Measurements from ENCODE around the gene ACACA.

Gene ACACA

DNA sequence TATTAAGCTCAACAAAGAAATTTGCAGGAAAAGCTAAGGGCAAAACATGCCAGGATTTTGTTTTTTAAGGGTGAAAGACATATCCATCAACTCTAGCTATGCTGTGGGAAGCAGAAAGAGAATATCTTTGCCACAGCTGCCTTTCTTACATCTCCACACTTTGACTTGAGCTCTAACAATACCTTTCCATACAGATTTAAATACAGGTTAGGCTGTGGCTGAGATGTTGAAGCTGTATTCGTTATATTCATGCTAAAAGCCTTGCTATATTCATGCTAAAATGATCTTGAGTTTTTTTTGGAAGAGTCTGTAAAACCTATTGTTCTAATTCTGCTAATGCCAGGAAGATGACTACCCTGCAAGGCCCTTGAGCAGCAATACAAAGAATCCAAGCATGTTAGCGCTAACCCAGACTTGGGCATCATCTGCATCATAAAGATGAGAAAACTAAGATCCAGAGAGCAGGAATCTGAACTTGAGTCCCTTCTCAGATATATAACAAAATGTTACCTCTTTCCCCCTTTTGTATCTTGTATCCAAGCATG lies 235.7 kb downstream of the ACACA start:
- no peaks in the 10 kb centered on the region for H3K79me2 ChIP-seq
- no peak overlapping the region for H2AFZ ChIP-seq
- H3K9ac ChIP-seq = no peak overlapping the region
- H3K4me3 ChIP-seq (ENCODE audit: low read depth, low read length) = no peak overlapping the region
- peaks cover 7% of the 10 kb centered on the region for H3K4me1 ChIP-seq
- TF ChIP-seq, protein P1, sequence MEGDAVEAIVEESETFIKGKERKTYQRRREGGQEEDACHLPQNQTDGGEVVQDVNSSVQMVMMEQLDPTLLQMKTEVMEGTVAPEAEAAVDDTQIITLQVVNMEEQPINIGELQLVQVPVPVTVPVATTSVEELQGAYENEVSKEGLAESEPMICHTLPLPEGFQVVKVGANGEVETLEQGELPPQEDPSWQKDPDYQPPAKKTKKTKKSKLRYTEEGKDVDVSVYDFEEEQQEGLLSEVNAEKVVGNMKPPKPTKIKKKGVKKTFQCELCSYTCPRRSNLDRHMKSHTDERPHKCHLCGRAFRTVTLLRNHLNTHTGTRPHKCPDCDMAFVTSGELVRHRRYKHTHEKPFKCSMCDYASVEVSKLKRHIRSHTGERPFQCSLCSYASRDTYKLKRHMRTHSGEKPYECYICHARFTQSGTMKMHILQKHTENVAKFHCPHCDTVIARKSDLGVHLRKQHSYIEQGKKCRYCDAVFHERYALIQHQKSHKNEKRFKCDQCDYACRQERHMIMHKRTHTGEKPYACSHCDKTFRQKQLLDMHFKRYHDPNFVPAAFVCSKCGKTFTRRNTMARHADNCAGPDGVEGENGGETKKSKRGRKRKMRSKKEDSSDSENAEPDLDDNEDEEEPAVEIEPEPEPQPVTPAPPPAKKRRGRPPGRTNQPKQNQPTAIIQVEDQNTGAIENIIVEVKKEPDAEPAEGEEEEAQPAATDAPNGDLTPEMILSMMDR (IDR thresholded peaks at IDR 0.05) = no peak
- no peaks in the 10 kb centered on the region for H3K36me3 ChIP-seq (ENCODE audit: control insufficient read depth, insufficient read depth, low read length)
- no peak overlapping the region for H3K27ac ChIP-seq
- H3K9me3 ChIP-seq (ENCODE audit: control insufficient read depth, low read length) = no peaks in the 10 kb centered on the region
- no peaks in the 10 kb centered on the region for H3K27me3 ChIP-seq (ENCODE audit: control insufficient read depth, insufficient read depth, low read length)
- no peak overlapping the region for H3K4me2 ChIP-seq (ENCODE audit: low read length)

DNA sequence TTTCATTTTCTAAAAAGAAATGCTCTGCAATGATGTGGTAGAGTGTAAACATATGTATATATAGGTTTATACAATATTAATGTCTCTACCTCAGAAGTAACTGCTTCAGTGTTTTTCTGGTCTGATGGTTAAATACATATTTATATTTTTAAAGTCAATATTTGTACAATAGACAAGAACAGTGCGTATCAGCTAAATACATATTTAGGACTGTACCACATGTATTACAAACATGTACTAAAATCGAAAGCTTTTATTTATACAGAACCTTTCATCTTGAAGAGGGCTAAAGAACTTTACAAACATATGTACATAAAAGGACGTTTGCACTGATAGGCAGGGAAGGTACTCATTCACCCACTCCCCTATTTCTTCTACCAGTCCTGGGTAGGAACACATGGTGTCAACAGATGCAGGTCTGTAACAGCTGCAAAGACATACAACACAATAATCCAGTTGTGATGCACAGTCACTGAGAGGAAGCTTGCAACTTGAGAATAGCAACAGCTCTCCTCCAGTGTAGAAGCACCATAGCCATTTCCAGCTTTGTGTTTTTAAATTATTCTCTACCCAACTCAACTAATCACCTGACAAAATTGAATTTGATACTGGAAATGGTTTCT lies 237.8 kb downstream of the ACACA start:
- Histone ChIP-seq H3K9ac (no peak overlapping the region), H3K79me2 (no peaks in the 10 kb centered on the region), H3K9me3 (ENCODE audit: control insufficient read depth, low read length) (no peaks in the 10 kb centered on the region), H2AFZ (no peak overlapping the region), H3K36me3 (ENCODE audit: control insufficient read depth, insufficient read depth, low read length) (no peaks in the 10 kb centered on the region), H3K4me2 (ENCODE audit: low read length) (no peak overlapping the region), H3K4me3 (ENCODE audit: low read depth, low read length) (no peak overlapping the region), H3K4me1 (peaks cover 7% of the 10 kb centered on the region), H3K27me3 (ENCODE audit: control insufficient read depth, insufficient read depth, low read length) (no peaks in the 10 kb centered on the region), H3K27ac (no peak overlapping the region)
- TF ChIP-seq, protein P1 (IDR thresholded peaks at IDR 0.05) = no peak

DNA sequence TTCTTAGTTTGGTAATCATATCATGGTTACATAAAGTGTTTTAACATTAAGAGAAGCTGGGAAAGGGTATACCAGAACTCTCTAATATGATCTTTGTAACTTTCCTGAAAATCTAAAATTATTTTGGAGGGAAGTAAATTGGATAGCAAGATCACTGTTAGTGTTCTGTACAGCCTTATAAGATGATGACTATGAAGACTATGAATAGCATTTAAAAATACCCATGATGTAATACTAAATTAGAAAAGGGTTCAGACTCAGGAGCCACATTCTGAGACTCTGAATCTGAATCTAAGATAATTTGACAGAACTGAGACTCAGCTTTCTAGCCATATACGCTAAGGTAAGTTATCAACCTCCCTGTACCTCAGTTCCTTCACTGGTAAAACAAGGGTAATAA lies 238.9 kb downstream of the ACACA start:
- Histone ChIP-seq H3K4me2 (ENCODE audit: low read length) (no peak overlapping the region), H3K4me3 (ENCODE audit: low read depth, low read length) (no peak overlapping the region), H3K9me3 (ENCODE audit: control insufficient read depth, low read length) (no peaks in the 10 kb centered on the region), H3K9ac (no peak overlapping the region), H3K27ac (no peak overlapping the region), H3K79me2 (no peaks in the 10 kb centered on the region), H2AFZ (no peak overlapping the region), H3K27me3 (ENCODE audit: control insufficient read depth, insufficient read depth, low read length) (no peaks in the 10 kb centered on the region), H3K4me1 (peaks cover 7% of the 10 kb centered on the region), H3K36me3 (ENCODE audit: control insufficient read depth, insufficient read depth, low read length) (no peaks in the 10 kb centered on the region)
- TF ChIP-seq, protein P1 (IDR thresholded peaks at IDR 0.05) = no peak

DNA sequence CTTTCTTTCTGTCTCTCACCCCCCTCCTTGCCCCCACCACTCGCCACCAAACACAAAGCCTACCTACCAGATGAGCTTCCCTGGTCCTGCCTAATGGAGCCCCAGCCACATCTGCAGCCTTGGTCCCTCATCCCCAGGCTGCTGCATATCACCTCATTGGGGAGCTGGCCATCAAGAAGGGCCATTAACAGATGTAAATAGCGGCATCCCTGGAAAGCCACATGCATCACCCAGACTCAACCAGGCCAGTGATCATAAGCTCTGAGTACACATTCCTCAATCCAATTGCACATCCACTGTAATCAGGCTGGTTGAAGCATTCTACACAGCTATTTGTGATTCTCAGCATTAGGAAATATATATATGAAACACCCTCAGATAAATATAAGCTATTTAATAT lies 242.6 kb downstream of the ACACA start:
- H3K4me3 ChIP-seq (ENCODE audit: low read depth, low read length) = no peak overlapping the region
- H2AFZ ChIP-seq = no peak overlapping the region
- H3K9ac ChIP-seq = no peak overlapping the region
- TF ChIP-seq, protein P1 (IDR thresholded peaks at IDR 0.05) = no peak
- H3K27me3 ChIP-seq (ENCODE audit: control insufficient read depth, insufficient read depth, low read length) = no peaks in the 10 kb centered on the region
- no peaks in the 10 kb centered on the region for H3K79me2 ChIP-seq
- no peak overlapping the region for H3K27ac ChIP-seq
- H3K4me1 ChIP-seq = peaks cover 2% of the 10 kb centered on the region
- H3K4me2 ChIP-seq (ENCODE audit: low read length) = no peak overlapping the region
- H3K36me3 ChIP-seq (ENCODE audit: control insufficient read depth, insufficient read depth, low read length) = no peaks in the 10 kb centered on the region
- no peaks in the 10 kb centered on the region for H3K9me3 ChIP-seq (ENCODE audit: control insufficient read depth, low read length)

DNA sequence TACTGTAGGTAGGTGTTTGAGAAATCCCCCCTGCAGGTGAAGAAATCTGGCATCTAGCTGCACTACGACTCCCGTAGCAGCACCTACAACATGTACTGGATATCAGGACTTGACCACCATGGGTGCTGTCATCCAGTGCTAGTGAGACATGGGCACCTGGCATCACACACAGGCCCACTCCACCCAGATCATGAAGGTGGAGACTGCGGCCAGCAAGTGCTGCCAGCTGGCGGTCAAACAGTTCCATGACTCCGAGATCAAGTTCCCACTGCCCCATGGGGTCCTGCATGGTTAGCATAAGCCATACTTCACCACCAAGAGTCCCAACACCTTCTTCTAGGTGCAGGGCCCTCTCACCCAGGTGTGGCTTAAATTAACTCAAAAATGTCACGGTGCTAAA lies 243.8 kb downstream of the ACACA start:
- H3K4me3 ChIP-seq (ENCODE audit: low read depth, low read length) = no peak overlapping the region
- H3K4me2 ChIP-seq (ENCODE audit: low read length) = no peak overlapping the region
- H2AFZ ChIP-seq = no peak overlapping the region
- H3K27me3 ChIP-seq (ENCODE audit: control insufficient read depth, insufficient read depth, low read length) = no peaks in the 10 kb centered on the region
- no peaks in the 10 kb centered on the region for H3K9me3 ChIP-seq (ENCODE audit: control insufficient read depth, low read length)
- H3K79me2 ChIP-seq = no peaks in the 10 kb centered on the region
- H3K9ac ChIP-seq = no peak overlapping the region
- no peak overlapping the region for H3K27ac ChIP-seq
- H3K36me3 ChIP-seq (ENCODE audit: control insufficient read depth, insufficient read depth, low read length) = no peaks in the 10 kb centered on the region
- TF ChIP-seq, protein P1 (IDR thresholded peaks at IDR 0.05) = no peak
- H3K4me1 ChIP-seq = peaks cover 2% of the 10 kb centered on the region
